T47D (cell line): Measurements from ENCODE around the gene DAPK1.

ENCODE experiments used
- DNase-seq, 2 experiments: peaks; one replicate each; pipeline versions ENCODE4 v3.0.0 to v3.0.0-alpha.2; 2011 to 2012; ENCODE audit warnings: low read depth in 1 of 2, low spot score in 1 of 2
- JUND ChIP-seq: IDR thresholded peaks from 2 replicates; pipeline ENCODE4 v1.6.1; 2012; ENCODE audit warnings: low read depth
- in situ Hi-C: cut with HindIII; loops from 2 replicates; pipeline ENCODE4 v1.10.0; 2016; ENCODE audit warnings: low sequenced_read_pairs, low pct_unique_long_range_greater_than_20kb

Gene DAPK1

DNA sequence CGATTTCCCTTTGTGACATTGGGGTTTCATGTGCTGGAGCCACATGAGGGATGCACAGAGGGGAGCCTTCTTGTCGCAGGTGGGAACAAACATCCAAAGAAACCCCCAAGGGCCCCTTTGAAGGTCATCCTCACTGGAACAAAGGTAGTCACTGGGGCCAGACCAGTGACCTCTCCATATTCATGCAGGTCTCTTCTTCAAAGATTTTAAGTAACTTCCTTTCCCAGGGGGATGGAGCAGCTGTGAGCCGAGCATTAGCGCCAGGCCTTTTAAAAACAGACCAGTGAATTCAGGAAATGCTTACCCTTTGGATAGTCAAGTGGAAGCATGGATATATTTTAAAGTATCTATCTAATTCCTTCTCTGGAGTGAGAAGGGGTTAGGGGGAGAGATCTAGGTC, 33.0 kb downstream of the DAPK1 start:
- no peak for DNase-seq
- TF ChIP-seq JUND, result no peak
- in situ Hi-C loops, result no loop called here

DNA sequence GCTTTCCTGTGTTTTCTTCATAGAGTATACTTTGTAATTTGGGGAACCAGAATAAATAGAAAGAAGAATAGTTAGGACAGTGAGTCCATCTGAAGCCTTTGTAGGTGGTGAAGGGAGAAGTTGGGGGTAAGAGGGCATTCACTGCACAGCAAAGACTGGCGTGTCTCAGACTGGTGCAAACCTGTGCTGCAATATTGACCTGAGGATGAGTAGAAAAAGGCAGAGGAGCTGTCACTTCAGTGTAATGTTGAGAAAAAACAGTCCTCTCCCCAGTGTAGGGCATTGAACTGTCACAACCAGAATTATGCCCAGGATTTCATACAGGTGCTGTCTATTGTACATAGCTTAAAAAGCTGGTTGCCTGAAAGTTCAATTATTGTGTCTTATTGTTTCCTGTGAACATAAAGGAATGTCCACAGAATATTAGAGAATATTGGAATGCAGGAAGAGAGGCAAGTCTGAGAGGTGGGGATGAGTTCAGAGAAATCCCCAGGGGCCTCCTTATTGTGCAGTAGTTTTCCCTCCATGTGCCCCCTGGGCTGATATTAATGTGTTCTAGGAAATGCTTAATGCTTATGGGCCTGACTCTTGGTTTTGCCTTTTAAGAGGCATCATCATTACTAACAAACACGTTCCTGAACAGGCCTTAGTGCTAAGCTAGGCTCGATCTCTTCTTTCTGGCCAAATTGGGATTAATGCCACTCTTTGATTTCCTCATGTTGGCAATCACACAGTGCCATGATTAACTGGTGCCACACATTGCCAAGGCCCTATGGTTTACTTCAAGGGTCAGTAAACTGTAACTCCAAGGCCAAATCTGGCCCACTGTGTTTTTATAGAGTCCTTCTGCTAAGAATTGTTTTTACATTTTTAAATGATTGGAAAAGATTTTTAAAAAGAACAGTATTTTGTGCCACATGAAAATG, 34.0 kb downstream of the DAPK1 start:
- in situ Hi-C loops, result no loop called here
- no peak for TF ChIP-seq JUND
- no peak for DNase-seq

DNA sequence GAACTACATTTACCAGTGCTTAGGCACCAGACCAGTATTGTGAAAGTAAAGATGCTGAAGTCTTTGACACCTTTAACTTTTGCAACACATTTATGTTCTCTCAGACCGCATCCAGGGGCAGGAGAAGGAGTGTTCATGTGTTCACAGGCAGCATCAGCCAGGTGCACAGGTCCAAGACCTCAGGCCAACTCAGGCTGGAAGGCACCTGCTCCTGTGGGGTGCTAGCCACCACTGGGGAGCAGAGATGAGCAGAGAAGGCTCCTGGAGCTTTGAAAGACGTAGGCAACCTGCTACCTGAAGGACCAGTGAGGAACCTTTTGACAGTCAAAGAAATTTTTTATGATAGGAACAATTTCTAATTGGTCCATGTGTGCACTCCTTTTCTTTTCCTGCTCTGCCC, 35.6 kb downstream of the DAPK1 start:
- TF ChIP-seq JUND, result no peak
- in situ Hi-C loops, result no loop called here
- DNase-seq, result no peak

DNA sequence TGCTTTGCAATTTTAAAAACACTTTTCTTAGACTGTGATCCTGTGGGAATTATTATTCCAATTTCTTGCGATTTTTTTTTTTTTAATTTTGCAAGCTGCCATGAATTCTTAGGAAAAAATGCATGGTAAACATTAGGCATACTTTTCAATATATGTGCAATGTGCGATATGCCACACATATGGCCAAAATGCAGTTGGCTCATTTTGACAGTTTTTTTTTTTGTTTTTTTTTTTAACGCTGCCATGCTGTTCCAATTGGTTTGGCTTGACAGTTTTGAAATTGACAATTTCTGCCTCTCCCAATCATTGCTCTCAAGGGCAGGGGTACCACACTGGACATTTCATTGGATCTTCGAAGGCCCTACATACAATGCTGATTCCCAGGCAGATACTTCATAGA, 36.4 kb downstream of the DAPK1 start:
- no peak for DNase-seq
- no peak for TF ChIP-seq JUND
- in situ Hi-C loops, result no loop called here

DNA sequence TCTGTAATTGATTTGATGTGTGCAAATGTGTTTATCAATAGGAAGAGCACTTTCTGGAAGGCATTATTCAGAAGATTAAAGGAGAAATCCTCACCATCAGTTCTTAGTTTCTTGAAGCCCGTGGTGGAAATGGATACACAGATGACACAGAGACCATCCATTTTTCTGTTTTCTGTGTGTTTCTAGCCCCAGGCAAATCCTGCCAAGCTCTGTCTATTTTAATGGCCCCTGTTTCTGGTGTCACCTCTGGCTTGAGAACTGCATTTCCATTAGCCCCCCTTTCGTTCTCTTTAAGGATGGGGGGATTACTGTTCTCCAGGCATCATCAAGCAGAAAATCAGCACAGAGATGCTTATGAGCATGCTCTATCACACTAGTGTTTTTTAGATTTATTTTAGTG, 37.3 kb downstream of the DAPK1 start:
- in situ Hi-C loops, result no loop called here
- no peak for TF ChIP-seq JUND
- no peak for DNase-seq

DNA sequence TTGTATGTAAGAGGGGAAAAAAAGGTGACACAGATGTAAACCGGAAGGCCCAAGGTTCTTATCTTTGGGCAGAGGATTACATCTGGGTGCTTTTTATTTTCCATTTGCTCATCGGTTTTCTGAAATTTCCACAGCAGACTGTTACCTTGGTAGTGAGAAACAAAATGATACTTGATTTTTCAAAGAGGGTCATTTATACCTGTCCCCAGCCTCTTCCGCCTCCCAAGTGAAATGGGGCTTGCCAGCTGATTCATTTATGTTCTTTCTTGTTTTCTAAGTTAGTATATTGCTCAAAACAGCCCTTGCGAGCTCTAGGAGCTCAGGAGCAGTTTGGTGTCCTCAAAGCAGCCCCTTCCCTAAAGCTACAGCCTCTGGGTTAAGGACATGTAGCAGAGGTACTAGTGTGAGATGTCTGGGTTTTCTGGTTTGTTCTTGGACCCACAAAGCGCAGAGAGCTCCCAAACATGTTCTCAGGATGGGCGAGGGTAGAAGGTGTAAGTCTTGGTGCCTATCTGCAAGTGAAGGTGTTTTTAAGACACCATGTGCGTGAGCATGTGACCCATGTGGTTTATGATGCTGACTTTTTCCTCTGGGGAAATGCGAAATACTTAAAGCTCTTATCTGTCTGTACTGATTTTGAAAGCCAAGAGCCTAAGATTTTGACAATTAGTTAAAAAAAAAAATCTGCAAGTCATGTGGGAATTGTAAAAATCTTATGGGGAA, 38.3 kb downstream of the DAPK1 start:
- no peak for TF ChIP-seq JUND
- no peak for DNase-seq
- in situ Hi-C loops, result no loop called here

DNA sequence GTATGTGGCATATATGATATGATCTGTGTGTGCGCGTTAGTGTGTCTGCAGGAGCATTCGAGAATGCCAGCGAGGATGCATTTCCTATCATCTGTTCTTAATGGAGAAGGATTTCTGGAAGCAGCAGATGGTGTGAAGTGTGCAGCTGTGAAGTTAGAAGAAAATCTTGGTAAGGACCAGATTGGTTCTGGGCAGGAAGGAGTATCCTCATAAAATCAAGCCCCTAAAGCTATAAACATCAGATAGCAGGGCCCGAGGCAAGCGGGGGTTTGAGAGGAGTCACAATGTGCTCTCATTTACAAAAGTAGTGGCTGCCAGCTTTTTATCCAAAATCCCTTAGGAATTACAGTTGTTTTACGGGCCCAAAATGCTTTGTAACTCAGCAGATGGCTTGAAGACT, 40.0 kb downstream of the DAPK1 start:
- DNase-seq, result no peak
- no peak for TF ChIP-seq JUND
- in situ Hi-C loops, result no loop called here

DNA sequence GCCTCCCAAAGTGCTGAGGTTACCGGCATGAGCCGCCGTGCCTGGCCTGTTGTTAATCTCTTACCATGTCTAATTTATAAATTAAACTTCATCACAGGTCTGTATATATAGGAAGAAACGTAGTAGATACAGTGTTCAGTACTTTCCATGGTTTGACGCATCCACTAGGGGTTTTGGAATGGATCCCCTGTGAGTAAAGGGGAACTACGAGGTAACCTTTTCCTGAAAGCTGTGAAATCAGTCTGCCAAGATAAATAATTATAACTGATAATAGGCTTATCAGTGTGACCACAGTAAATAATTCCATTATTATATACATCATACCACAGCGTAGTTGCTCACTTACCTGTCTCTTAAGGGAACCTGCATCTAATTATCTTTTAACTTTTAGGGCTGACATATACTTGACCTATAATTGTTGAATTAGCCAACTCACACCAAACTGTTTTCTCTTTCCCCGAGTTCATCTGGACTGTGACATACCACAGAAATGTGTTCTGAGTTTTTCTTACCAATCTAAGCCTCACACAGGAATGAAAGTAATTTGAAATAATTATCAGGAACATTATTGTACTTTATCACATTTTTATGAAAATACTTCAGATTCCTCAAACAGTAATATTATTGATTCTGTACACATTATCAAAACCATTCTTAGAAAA, 42.9 kb downstream of the DAPK1 start:
- no peak for DNase-seq
- in situ Hi-C loops, result no loop called here
- TF ChIP-seq JUND, result no peak

DNA sequence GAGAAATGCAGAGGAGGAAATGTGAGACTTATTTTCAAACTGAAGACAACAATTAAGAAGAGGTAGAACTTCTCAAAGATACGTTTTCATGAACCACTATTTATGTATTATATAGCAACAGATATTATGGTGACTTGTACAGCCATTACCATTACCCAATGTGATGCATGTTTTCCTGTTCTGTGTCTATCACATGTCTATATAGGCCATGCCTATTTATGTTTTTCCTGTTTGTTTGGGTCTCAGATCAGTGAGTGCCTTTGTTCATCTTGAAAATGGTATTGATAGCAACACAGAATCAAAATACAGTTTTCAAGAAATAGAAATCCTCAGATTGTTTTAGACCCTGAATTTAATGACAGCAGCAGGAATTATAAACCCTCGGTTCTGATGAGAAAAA, 44.0 kb downstream of the DAPK1 start:
- no peak for DNase-seq
- TF ChIP-seq JUND, result no peak
- in situ Hi-C loops, result no loop called here

DNA sequence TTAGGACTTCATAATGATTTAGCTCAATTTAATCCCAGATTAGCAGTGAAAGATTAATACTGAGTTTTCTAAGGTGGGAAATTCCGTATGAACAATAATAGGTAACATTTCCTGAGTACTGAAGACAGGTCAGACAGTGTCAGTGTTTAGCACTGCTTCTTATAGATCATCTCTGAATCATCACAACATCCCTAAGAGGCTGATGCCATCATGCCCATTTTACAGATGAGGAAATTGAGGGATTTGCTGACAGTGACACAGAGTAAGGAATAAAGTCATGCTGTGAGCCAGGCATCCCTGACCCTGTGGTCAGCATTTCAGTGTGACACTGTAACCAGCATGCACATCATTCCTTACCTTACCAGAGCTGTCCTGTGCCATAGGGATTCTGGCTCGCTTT, 44.5 kb downstream of the DAPK1 start:
- in situ Hi-C loops, result no loop called here
- no peak for TF ChIP-seq JUND
- DNase-seq, result no peak

DNA sequence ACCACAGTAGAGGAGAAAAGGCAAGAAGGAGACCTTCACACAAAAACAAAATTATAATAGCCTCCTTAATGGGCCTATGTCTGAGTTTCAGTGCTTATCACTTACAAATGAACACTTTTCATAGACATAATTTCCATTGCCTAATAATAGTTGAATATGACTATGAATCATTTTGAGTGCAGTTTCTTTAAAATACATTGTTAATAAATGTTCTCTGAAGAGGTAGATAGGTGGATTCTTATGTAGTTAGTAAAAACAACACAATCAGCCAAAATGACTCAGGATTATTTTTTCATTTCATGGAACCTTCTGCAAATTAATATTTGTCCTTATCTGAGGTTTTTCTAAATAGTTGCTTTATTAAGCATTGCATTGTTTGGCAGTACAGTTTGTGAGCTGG, 45.6 kb downstream of the DAPK1 start:
- DNase-seq, result no peak
- in situ Hi-C loops, result no loop called here
- no peak for TF ChIP-seq JUND

DNA sequence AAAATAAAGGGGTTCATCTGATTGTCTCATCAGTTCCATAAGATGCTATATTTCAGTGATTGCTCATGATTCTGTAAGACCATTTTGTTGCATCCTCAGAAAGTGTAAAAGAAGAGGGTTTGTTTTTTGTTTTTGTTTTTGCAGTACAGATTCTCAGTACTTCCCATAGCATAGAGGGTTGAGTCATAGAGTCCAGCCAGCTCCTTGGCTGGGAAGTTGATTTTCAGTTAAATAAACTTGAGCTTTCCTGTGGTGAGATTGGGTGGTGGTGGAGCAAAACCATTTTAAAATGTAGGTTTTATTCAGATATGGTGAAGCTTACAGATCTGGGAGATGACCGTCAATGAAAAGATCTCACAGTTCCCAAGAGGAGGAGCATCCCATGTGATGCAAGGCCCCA, 48.2 kb downstream of the DAPK1 start:
- in situ Hi-C loops, result no loop called here
- DNase-seq, result no peak
- no peak for TF ChIP-seq JUND

DNA sequence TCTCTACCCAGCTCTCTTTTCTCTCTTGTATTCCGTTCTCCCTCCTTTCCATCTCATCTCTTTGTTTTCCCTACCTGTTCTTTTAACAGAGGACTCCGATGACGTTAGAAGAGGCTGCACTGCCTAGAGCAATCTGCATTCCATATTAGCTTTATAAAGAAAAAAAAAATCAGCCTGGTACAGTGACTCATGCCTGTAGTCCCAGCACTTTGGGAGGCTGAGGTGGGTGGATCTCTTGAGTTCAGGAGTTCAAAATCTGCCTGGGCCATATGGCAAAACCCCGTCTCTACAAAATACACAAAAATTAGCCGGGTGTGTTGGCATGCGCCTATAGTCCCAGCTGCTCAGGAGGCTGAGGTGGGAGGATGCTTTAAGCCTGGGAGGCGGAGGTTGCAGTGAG, 49.0 kb downstream of the DAPK1 start:
- no peak for DNase-seq
- in situ Hi-C loops, result no loop called here
- TF ChIP-seq JUND, result no peak
